MM.1S (cell line): Measurements from ENCODE around the gene KIF4B.

Experiments used
- EZH2 ChIP-seq: fragments of 300-600 bp; sonication (generic); optimal IDR thresholded peaks from 2 replicates; pipeline ENCODE3; 2017; ENCODE audit warnings: low read depth, mild to moderate bottlenecking, antibody characterized with exemption, low read length, mixed read lengths
- EZH2phosphoT487 ChIP-seq: fragments of 300-600 bp; sonication (generic); IDR thresholded peaks from 2 replicates; pipeline ENCODE4 v1.6.1; 2018; ENCODE audit warnings: antibody characterized with exemption, low read length
- TF ChIP-seq, protein P1 (sequence below): fragments of 300-600 bp; sonication (generic); IDR thresholded peaks from 2 replicates; pipeline ENCODE4 v1.5.1; 2016; ENCODE audit warnings: antibody characterized with exemption, low read length, mixed read lengths

DNA sequence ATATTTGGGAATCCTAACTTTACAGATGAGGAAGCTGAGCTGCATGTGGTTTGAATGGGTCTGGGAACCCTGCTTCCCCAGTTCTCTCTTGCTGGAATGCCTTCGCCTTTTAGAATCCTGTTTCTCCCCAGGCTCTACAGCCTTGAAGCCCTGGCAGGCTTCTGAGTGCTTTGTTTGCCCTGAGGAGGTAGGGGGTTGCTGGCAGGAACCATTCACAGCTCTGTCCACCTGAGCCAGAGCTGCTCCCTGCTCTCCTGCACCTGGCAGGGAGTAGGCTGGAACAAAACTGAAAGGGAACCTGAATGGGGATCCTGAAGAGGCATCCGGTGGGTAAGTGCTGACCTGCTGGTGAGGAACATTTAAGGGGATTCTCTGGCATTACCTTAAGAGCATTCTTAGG, 33.0 kb downstream of the KIF4B start:
- TF ChIP-seq, protein P1, sequence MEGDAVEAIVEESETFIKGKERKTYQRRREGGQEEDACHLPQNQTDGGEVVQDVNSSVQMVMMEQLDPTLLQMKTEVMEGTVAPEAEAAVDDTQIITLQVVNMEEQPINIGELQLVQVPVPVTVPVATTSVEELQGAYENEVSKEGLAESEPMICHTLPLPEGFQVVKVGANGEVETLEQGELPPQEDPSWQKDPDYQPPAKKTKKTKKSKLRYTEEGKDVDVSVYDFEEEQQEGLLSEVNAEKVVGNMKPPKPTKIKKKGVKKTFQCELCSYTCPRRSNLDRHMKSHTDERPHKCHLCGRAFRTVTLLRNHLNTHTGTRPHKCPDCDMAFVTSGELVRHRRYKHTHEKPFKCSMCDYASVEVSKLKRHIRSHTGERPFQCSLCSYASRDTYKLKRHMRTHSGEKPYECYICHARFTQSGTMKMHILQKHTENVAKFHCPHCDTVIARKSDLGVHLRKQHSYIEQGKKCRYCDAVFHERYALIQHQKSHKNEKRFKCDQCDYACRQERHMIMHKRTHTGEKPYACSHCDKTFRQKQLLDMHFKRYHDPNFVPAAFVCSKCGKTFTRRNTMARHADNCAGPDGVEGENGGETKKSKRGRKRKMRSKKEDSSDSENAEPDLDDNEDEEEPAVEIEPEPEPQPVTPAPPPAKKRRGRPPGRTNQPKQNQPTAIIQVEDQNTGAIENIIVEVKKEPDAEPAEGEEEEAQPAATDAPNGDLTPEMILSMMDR, result no peak
- TF ChIP-seq EZH2 (no peak), EZH2phosphoT487 (no peak)
